Kidney epithelial cell (primary cell): ENCODE data around the gene GATA3. TPM values are rescaled to one million over a fixed set of nuclear protein-coding genes. Genes with fewer than 3 reads are reported as not detected.

Experiments used
- DNase-seq: peaks from one replicate; pipeline ENCODE4 v3.0.0-alpha.2; 2010; ENCODE audit warnings: low read depth
- H3K27me3 ChIP-seq: 2 replicates; pipeline ENCODE4 v1.6.0; 2011; ENCODE audit warnings: low read length; ENCODE audit not compliant: control insufficient read depth, insufficient read depth
- H3K36me3 ChIP-seq: 2 replicates; pipeline ENCODE4 v1.5.1; 2011; ENCODE audit warnings: low read length; ENCODE audit not compliant: control insufficient read depth, insufficient read depth
- H3K4me3 ChIP-seq: 2 replicates; pipeline ENCODE4 v1.5.1; 2011; ENCODE audit warnings: low read depth, mild to moderate bottlenecking, control low read depth, low read length
- CTCF ChIP-seq: IDR thresholded peaks from 2 replicates; pipeline ENCODE4 v1.5.1; 2011; ENCODE audit warnings: mild to moderate bottlenecking, moderate library complexity, low read length, control low read depth, inconsistent platforms; ENCODE audit not compliant: insufficient read depth, poor library complexity, severe bottlenecking
- total RNA-seq: library from RNA; depleted of rRNA; stranded (reverse); fragments of >200 nt; gene quantifications from 2 replicates; pipeline ENCODE4 v1.2.3, GENCODE V29; 2015

Gene GATA3
- total RNA-seq, 1 donor from 2014 or later = 10.9 TPM

GRCh38 chr10:8056871-8057331 lies 2.4 kb downstream of the GATA3 start:
- Histone ChIP-seq H3K4me3 (peak overlapping the region; percentile 43), H3K36me3 (no peaks in the 10 kb centered on the region), H3K27me3 (peaks cover 69% of the 10 kb centered on the region)
- no peak for TF ChIP-seq CTCF
- no peak for DNase-seq

GRCh38 chr10:8057636-8058273 lies 3.3 kb downstream of the GATA3 start:
- peaks cover 60% of the 10 kb centered on the region for H3K27me3 ChIP-seq
- H3K4me3 ChIP-seq = peak overlapping the region; percentile 43
- DNase-seq = no peak

GRCh38 chr10:8058274-8059111 lies 4.0 kb downstream of the GATA3 start:
- TF ChIP-seq CTCF = no peak
- H3K27me3 ChIP-seq = peaks cover 54% of the 10 kb centered on the region
- H3K4me3 ChIP-seq = peak overlapping the region; percentile 43

More at GRCh38 chr10:8057636-8058273, 3.3 kb downstream of the GATA3 start:
- TF ChIP-seq CTCF = no peak
- no peaks in the 10 kb centered on the region for H3K36me3 ChIP-seq

GRCh38 chr10:8059191-8059936 lies 4.9 kb downstream of the GATA3 start:
- no peak for DNase-seq
- H3K36me3 ChIP-seq = no peaks in the 10 kb centered on the region
- no peak for TF ChIP-seq CTCF
- H3K27me3 ChIP-seq = peaks cover 51% of the 10 kb centered on the region
- peak overlapping the region; percentile 43 for H3K4me3 ChIP-seq

More at GRCh38 chr10:8058274-8059111, 4.0 kb downstream of the GATA3 start:
- no peak for DNase-seq
- no peaks in the 10 kb centered on the region for H3K36me3 ChIP-seq

GRCh38 chr10:8060010-8060703 lies 5.7 kb downstream of the GATA3 start:
- peak overlapping the region; percentile 8 for H3K4me3 ChIP-seq

More at GRCh38 chr10:8060010-8060703, 5.7 kb downstream of the GATA3 start:
- DNase-seq = no peak
- peaks cover 45% of the 10 kb centered on the region for H3K27me3 ChIP-seq
- TF ChIP-seq CTCF = no peak
- H3K36me3 ChIP-seq = no peaks in the 10 kb centered on the region
